Endodermal cell (in vitro differentiated cells): ENCODE data around the gene GNAI3. TPM values are rescaled to one million over a fixed set of nuclear protein-coding genes. Genes with fewer than 3 reads are reported as not detected.

Experiments used
- DNase-seq: peaks from one replicate; pipeline ENCODE4 v3.0.0-alpha.2; 2017
- H3K27ac ChIP-seq: 2 replicates; pipeline ENCODE4 v1.5.1; 2013; ENCODE audit warnings: mild to moderate bottlenecking, low read depth, low read length, moderate library complexity
- H3K27me3 ChIP-seq: 2 replicates; pipeline ENCODE4 v1.6.1; 2013; ENCODE audit warnings: mild to moderate bottlenecking, low read length, moderate library complexity; ENCODE audit not compliant: insufficient read depth, control insufficient read depth, poor library complexity, severe bottlenecking
- H3K36me3 ChIP-seq: 2 replicates; pipeline ENCODE4 v1.7.0; 2013; ENCODE audit warnings: mild to moderate bottlenecking, low read length, moderate library complexity; ENCODE audit not compliant: control insufficient read depth, insufficient read depth
- H3K4me1 ChIP-seq: one replicate; pipeline ENCODE4 v1.7.0; 2013; ENCODE audit warnings: low read length; ENCODE audit not compliant: control insufficient read depth, insufficient read depth
- H3K4me3 ChIP-seq: 2 replicates; pipeline ENCODE4 v1.5.1; 2013; ENCODE audit warnings: mild to moderate bottlenecking, low read length, moderate library complexity
- H3K9ac ChIP-seq: 2 replicates; pipeline ENCODE4 v1.6.1; 2013; ENCODE audit warnings: mild to moderate bottlenecking, low read length, moderate library complexity; ENCODE audit not compliant: poor library complexity, severe bottlenecking; ENCODE audit errors: extremely low read depth
- H3K9me3 ChIP-seq: 2 replicates; pipeline ENCODE4 v1.6.1; 2013; ENCODE audit warnings: mild to moderate bottlenecking, low read length, moderate library complexity; ENCODE audit not compliant: control insufficient read depth
- H3K27ac Mint-ChIP-seq: 2 replicates; pipeline ENCODE4 v1.8.0; 2020; ENCODE audit warnings: mixed read lengths
- H3K27me3 Mint-ChIP-seq: 2 replicates; pipeline ENCODE4 v1.8.0; 2021; ENCODE audit warnings: mild to moderate bottlenecking, mixed read lengths; ENCODE audit not compliant: insufficient read depth
- H3K36me3 Mint-ChIP-seq: 2 replicates; pipeline ENCODE4 v1.8.0; 2020; ENCODE audit warnings: low read depth, mixed read lengths
- H3K4me1 Mint-ChIP-seq: 2 replicates; pipeline ENCODE4 v1.8.0; 2020; ENCODE audit warnings: mixed read lengths
- H3K4me3 Mint-ChIP-seq: 2 replicates; pipeline ENCODE4 v1.8.0; 2020; ENCODE audit warnings: mild to moderate bottlenecking, moderate library complexity, mixed read lengths
- H3K9me3 Mint-ChIP-seq: 2 replicates; pipeline ENCODE4 v1.8.0; 2020; ENCODE audit warnings: mild to moderate bottlenecking, mixed read lengths
- CTCF ChIP-seq: fragments of 200-600 bp; sonication (generic); conservative IDR thresholded peaks from 2 replicates; pipeline ENCODE4 v1.5.0; 2021; ENCODE audit warnings: antibody characterized with exemption, mild to moderate bottlenecking
- WGBS, 2 experiments: methylation state at CpG; one replicate each; pipeline versions ENCODE4 v1.1.5 to v1.1.7; 2013; ENCODE audit warnings: missing lambda C conversion rate in 2 of 2, mixed read lengths in 1 of 2; ENCODE audit not compliant: insufficient coverage in 1 of 2, insufficient read length in 1 of 2; 5-methylcytosine and 5-hydroxymethylcytosine counted together
- total RNA-seq, 2 donors: library from RNA; stranded (reverse); fragmentation: NEBNext Ultra II Directional in 1 of 2; extraction: Animal tissue kit (Norgen Biotek cat#: 25700) in 1 of 2; gene quantifications; 2 replicates in 1 of 2; 3 replicates in 1 of 2; pipeline ENCODE4 v1.2.1, GENCODE V29; 2021

GNAI3 gene
- total RNA-seq, 2 donors from 2014 or later: 10.1 to 10.9 TPM

GRCh38 chr1:109631513-109632505, 83.4 kb downstream of the GNAI3 start:
- Mint-ChIP-seq H3K4me3 (no peak overlapping the region), H3K9me3 (no peaks in the 10 kb centered on the region), H3K36me3 (peaks cover 29% of the 10 kb centered on the region), H3K27ac (no peak overlapping the region), H3K4me1 (peaks cover 10% of the 10 kb centered on the region), H3K27me3 (no peaks in the 10 kb centered on the region)
- Histone ChIP-seq H3K4me3 (no peak overlapping the region), H3K9ac (no peak overlapping the region), H3K36me3 (peaks cover 25% of the 10 kb centered on the region), H3K9me3 (no peaks in the 10 kb centered on the region), H3K4me1 (peaks cover 6% of the 10 kb centered on the region), H3K27me3 (no peaks in the 10 kb centered on the region), H3K27ac (peak overlapping the region; percentile 26)
- no peak for DNase-seq
- whole genome bisulfite sequencing, 2 experiments: 92% methylated on average over 8 to 16 of the region's 16 CpGs
- TF ChIP-seq CTCF: no peak

- no peak overlapping the region for H3K4me3 Mint-ChIP-seq
- WGBS, 2 experiments: 80 to 88% methylated on average over 1 to 5 of the region's 5 CpGs
Measured at GRCh38 chr1:109632671-109633346, 84.4 kb downstream of the GNAI3 start.

More at GRCh38 chr1:109632671-109633346, 84.4 kb downstream of the GNAI3 start:
- TF ChIP-seq CTCF: no peak
- H3K4me1 ChIP-seq: peaks cover 6% of the 10 kb centered on the region
- no peaks in the 10 kb centered on the region for H3K9me3 ChIP-seq
- no peaks in the 10 kb centered on the region for H3K27me3 Mint-ChIP-seq
- H3K27me3 ChIP-seq: no peaks in the 10 kb centered on the region
- no peaks in the 10 kb centered on the region for H3K9me3 Mint-ChIP-seq
- peak; percentile 44 for DNase-seq
- peak overlapping the region; percentile 32 for H3K27ac ChIP-seq
- peaks cover 24% of the 10 kb centered on the region for H3K36me3 ChIP-seq
- no peak overlapping the region for H3K9ac ChIP-seq
- peaks cover 10% of the 10 kb centered on the region for H3K4me1 Mint-ChIP-seq
- peaks cover 23% of the 10 kb centered on the region for H3K36me3 Mint-ChIP-seq
- H3K27ac Mint-ChIP-seq: no peak overlapping the region
- H3K4me3 ChIP-seq: no peak overlapping the region
